GM19240 (cell line): ENCODE data around the gene MET.
"Not testable (repeated sequence)": the region's sequence is repeated elsewhere in the genome, so short reads cannot be mapped to it uniquely, and the experiment has no call there.

Source experiments
- DNase-seq: peaks from one replicate; pipeline ENCODE4 v3.0.0; 2011; ENCODE audit warnings: low spot score; ENCODE audit not compliant: insufficient read length

MET gene

GRCh38 chr7:116671681-116672595 lies at the start of gene MET:
MET (plus strand) TSS chr7:116672196; CDS start chr7:116699085, 26,889 bp downstream.
- peak; percentile 29 for DNase-seq

GRCh38 chr7:116626886-116627285 lies 45.1 kb upstream of the MET start:
- no peak for DNase-seq

- no peak for DNase-seq
Measured at GRCh38 chr7:116629051-116629463, 42.9 kb upstream of the MET start.

- DNase-seq: peak; percentile 18
Measured at GRCh38 chr7:116630357-116630756, 41.6 kb upstream of the MET start.

- DNase-seq: no peak
Measured at GRCh38 chr7:116630932-116631671, 40.9 kb upstream of the MET start.

GRCh38 chr7:116631676-116632075 lies 40.3 kb upstream of the MET start:
- DNase-seq: no peak

- DNase-seq: no peak
Measured at GRCh38 chr7:116632384-116632783, 39.6 kb upstream of the MET start.

- DNase-seq: peak; percentile 16
Measured at GRCh38 chr7:116633131-116633988, 38.6 kb upstream of the MET start.

GRCh38 chr7:116636997-116637396 lies 35.0 kb upstream of the MET start:
- DNase-seq: no peak

GRCh38 chr7:116638592-116638991 lies 33.4 kb upstream of the MET start:
- not testable (repeated sequence) for DNase-seq

- no peak for DNase-seq
Measured at GRCh38 chr7:116641551-116642153, 30.3 kb upstream of the MET start.

GRCh38 chr7:116643148-116643547 lies 28.8 kb upstream of the MET start:
- DNase-seq: not testable (repeated sequence)

GRCh38 chr7:116644628-116645027 lies 27.4 kb upstream of the MET start:
- no peak for DNase-seq

- DNase-seq: no peak
Measured at GRCh38 chr7:116647290-116647689, 24.7 kb upstream of the MET start.

- DNase-seq: no peak
Measured at GRCh38 chr7:116647861-116648260, 24.1 kb upstream of the MET start.

GRCh38 chr7:116650436-116650835 lies 21.6 kb upstream of the MET start:
- DNase-seq: no peak

- DNase-seq: no peak
Measured at GRCh38 chr7:116652793-116653192, 19.2 kb upstream of the MET start.

- no peak for DNase-seq
Measured at GRCh38 chr7:116653204-116653603, 18.8 kb upstream of the MET start.

- no peak for DNase-seq
Measured at GRCh38 chr7:116653646-116654045, 18.4 kb upstream of the MET start.

GRCh38 chr7:116659248-116659647 lies 12.7 kb upstream of the MET start:
- DNase-seq: not testable (repeated sequence)

- DNase-seq: no peak
Measured at GRCh38 chr7:116661865-116662264, 10.1 kb upstream of the MET start.
